Sigmoid colon (tissue), 4 donors: Measurements from ENCODE around the gene RNF10.

Source experiments
- CTCF ChIP-seq, 4 experiments: fragments of 450-650 bp in 3 of 4; fragments of 200-600 bp in 1 of 4; IDR thresholded peaks; one replicate each; pipeline ENCODE4 v1.5.1; 2016 to 2019; ENCODE audit warnings: antibody characterized with exemption in 4 of 4, mild to moderate bottlenecking in 3 of 4, moderate library complexity in 2 of 4
- EP300 ChIP-seq, 4 donors: sonication (generic); formaldehyde crosslinking; IDR thresholded peaks; one replicate each; pipeline ENCODE4 v1.6.1; 2017; ENCODE audit warnings: antibody characterized with exemption in 4 of 4
- POLR2A ChIP-seq, 2 donors: fragments of 450-650 bp; IDR thresholded peaks; one replicate each; pipeline ENCODE4 v1.6.1; 2016; ENCODE audit warnings: antibody characterized with exemption in 2 of 2, mild to moderate bottlenecking in 2 of 2, moderate library complexity in 2 of 2
- POLR2AphosphoS5 ChIP-seq, 4 donors: sonication (generic); formaldehyde crosslinking; IDR thresholded peaks; one replicate each; pipeline ENCODE4 v1.6.1; 2017; ENCODE audit warnings: antibody characterized with exemption in 4 of 4

DNA sequence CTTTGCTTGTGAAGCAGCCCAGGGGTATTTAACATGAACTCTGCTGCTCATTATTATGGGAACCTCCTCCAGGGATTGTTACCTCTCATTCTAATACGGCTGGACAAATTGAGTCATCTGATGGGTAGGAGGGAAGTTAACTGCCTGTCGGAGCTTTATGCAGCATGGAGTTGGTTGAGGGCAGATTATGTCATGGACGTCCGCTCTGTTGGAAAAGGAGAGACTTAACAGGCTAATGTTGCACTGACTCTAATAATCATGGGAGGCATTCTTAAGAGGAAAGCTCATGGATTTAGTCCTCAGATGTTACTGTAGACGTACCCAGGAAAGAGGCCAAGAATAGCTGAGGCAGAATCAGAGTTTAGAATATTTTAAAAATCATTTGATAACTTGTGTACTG, 37.1 kb downstream of the RNF10 start:
- TF ChIP-seq POLR2AphosphoS5 (IDR thresholded peaks at IDR 0.05): no peak
- TF ChIP-seq CTCF (IDR thresholded peaks at IDR 0.05): no peak
- TF ChIP-seq EP300 (IDR thresholded peaks at IDR 0.05): no peak
- TF ChIP-seq POLR2A (IDR thresholded peaks at IDR 0.05): no peak
